HG03442 (cell line): ENCODE data around the gene SHQ1.
"Not testable (repeated sequence)": the region's sequence is repeated elsewhere in the genome, so short reads cannot be mapped to it uniquely, and the experiment has no call there.

Experiments used
- ATAC-seq: cut with Tn5 transposase; IDR thresholded peaks from one replicate; pipeline ENCODE4 v1.9.1; 2021; ENCODE audit warnings: mild to moderate bottlenecking, moderate library complexity; ENCODE audit not compliant: unreplicated experiment

The SHQ1 gene

GRCh38 chr3:72803573-72803972 lies 44.7 kb downstream of the SHQ1 start:
- no peak for ATAC-seq

GRCh38 chr3:72802001-72802400 lies 46.2 kb downstream of the SHQ1 start:
- ATAC-seq: no peak

GRCh38 chr3:72800869-72801268 lies 47.4 kb downstream of the SHQ1 start:
- no peak for ATAC-seq

- no peak for ATAC-seq
Observed at GRCh38 chr3:72798552-72799195, 49.6 kb downstream of the SHQ1 start.

GRCh38 chr3:72797773-72798543 lies 50.3 kb downstream of the SHQ1 start:
- no peak for ATAC-seq

GRCh38 chr3:72794079-72794478 lies 54.2 kb downstream of the SHQ1 start:
- no peak for ATAC-seq

GRCh38 chr3:72791161-72791560 lies 57.1 kb downstream of the SHQ1 start:
- no peak for ATAC-seq

GRCh38 chr3:72789786-72790185 lies 58.5 kb downstream of the SHQ1 start:
- ATAC-seq: no peak

GRCh38 chr3:72788232-72788631 lies 60.0 kb downstream of the SHQ1 start:
- ATAC-seq: not testable (repeated sequence)

- no peak for ATAC-seq
Observed at GRCh38 chr3:72786668-72787067, 61.6 kb downstream of the SHQ1 start.

- no peak for ATAC-seq
Observed at GRCh38 chr3:72784226-72784625, 64.0 kb downstream of the SHQ1 start.

GRCh38 chr3:72782521-72782920 lies 65.7 kb downstream of the SHQ1 start:
- ATAC-seq: no peak

GRCh38 chr3:72769758-72770540 lies 78.3 kb downstream of the SHQ1 start:
- ATAC-seq: no peak

- no peak for ATAC-seq
Observed at GRCh38 chr3:72768936-72769335, 79.3 kb downstream of the SHQ1 start.

GRCh38 chr3:72768481-72768880 lies 79.8 kb downstream of the SHQ1 start:
- ATAC-seq: no peak

- ATAC-seq: no peak
Observed at GRCh38 chr3:72768006-72768441, 80.2 kb downstream of the SHQ1 start.

- no peak for ATAC-seq
Observed at GRCh38 chr3:72766866-72767265, 81.4 kb downstream of the SHQ1 start.

- no peak for ATAC-seq
Observed at GRCh38 chr3:72763751-72764440, 84.3 kb downstream of the SHQ1 start.

- ATAC-seq: no peak
Observed at GRCh38 chr3:72761410-72761809, 86.8 kb downstream of the SHQ1 start.

GRCh38 chr3:72760225-72760624 lies 88.0 kb downstream of the SHQ1 start:
- ATAC-seq: no peak

- peak; percentile 100 for ATAC-seq
Observed at GRCh38 chr3:72756900-72757299, 91.3 kb downstream of the SHQ1 start.
